Osteocyte (in vitro differentiated cells): ENCODE data around the gene NR1D1. TPM values are rescaled to one million over a fixed set of nuclear protein-coding genes. Genes with fewer than 3 reads are reported as not detected.
A peak's percentile ranks its signal among the peaks of the same experiment; 100 is the strongest.

Experiments
- DNase-seq: peaks from one replicate; pipeline ENCODE4 v3.0.0; 2021; ENCODE audit warnings: mixed read lengths; ENCODE audit not compliant: unreplicated experiment; ENCODE audit errors: extremely low spot score
- H3K27ac Mint-ChIP-seq: one replicate; pipeline ENCODE4 v1.8.0; 2021; ENCODE audit warnings: mild to moderate bottlenecking, mixed read lengths; ENCODE audit not compliant: unreplicated experiment
- H3K27me3 Mint-ChIP-seq: one replicate; pipeline ENCODE4 v1.8.0; 2021; ENCODE audit warnings: mixed read lengths; ENCODE audit not compliant: unreplicated experiment
- H3K36me3 Mint-ChIP-seq: one replicate; pipeline ENCODE4 v1.8.0; 2021; ENCODE audit warnings: mixed read lengths; ENCODE audit not compliant: unreplicated experiment
- H3K4me1 Mint-ChIP-seq: one replicate; pipeline ENCODE4 v1.8.0; 2021; ENCODE audit warnings: mixed read lengths; ENCODE audit not compliant: unreplicated experiment
- H3K4me3 Mint-ChIP-seq: one replicate; pipeline ENCODE4 v1.8.0; 2021; ENCODE audit warnings: mild to moderate bottlenecking, moderate library complexity, mixed read lengths; ENCODE audit not compliant: unreplicated experiment
- H3K9me3 Mint-ChIP-seq: one replicate; pipeline ENCODE4 v1.8.0; 2021; ENCODE audit warnings: mixed read lengths; ENCODE audit not compliant: unreplicated experiment
- CTCF ChIP-seq: fragments of 200-600 bp; sonication (generic); IDR thresholded peaks from 2 replicates; pipeline ENCODE4 v1.5.0; 2021; ENCODE audit warnings: antibody characterized with exemption, mild to moderate bottlenecking, moderate library complexity
- total RNA-seq: library from RNA; stranded (reverse); gene quantifications from 2 replicates; pipeline ENCODE4 v1.2.1, GENCODE V29; 2021

The NR1D1 gene
- total RNA-seq, 1 donor from 2014 or later: 6.9 TPM

GRCh38 chr17:40110026-40110845 lies 9.8 kb upstream of the NR1D1 start:
- Mint-ChIP-seq H3K27me3 (no peaks in the 10 kb centered on the region), H3K9me3 (no peaks in the 10 kb centered on the region), H3K27ac (no peak overlapping the region), H3K4me3 (no peak overlapping the region), H3K4me1 (peaks cover 58% of the 10 kb centered on the region), H3K36me3 (no peaks in the 10 kb centered on the region)
- no peak for TF ChIP-seq CTCF
- DNase-seq: no peak

GRCh38 chr17:40108970-40109824 lies 8.8 kb upstream of the NR1D1 start:
- TF ChIP-seq CTCF: no peak
- Mint-ChIP-seq H3K36me3 (no peaks in the 10 kb centered on the region), H3K27me3 (no peaks in the 10 kb centered on the region), H3K27ac (no peak overlapping the region), H3K4me1 (peaks cover 48% of the 10 kb centered on the region), H3K9me3 (no peaks in the 10 kb centered on the region), H3K4me3 (no peak overlapping the region)
- no peak for DNase-seq

GRCh38 chr17:40107522-40108174 lies 7.3 kb upstream of the NR1D1 start:
- Mint-ChIP-seq H3K4me1 (peaks cover 40% of the 10 kb centered on the region), H3K4me3 (no peak overlapping the region), H3K27me3 (no peaks in the 10 kb centered on the region), H3K9me3 (no peaks in the 10 kb centered on the region), H3K36me3 (no peaks in the 10 kb centered on the region), H3K27ac (peak overlapping the region; percentile 53)
- no peak for TF ChIP-seq CTCF
- no peak for DNase-seq

GRCh38 chr17:40106760-40107521 lies 6.6 kb upstream of the NR1D1 start:
- Mint-ChIP-seq H3K27me3 (no peaks in the 10 kb centered on the region), H3K27ac (no peak overlapping the region), H3K36me3 (no peaks in the 10 kb centered on the region), H3K9me3 (no peaks in the 10 kb centered on the region), H3K4me1 (peaks cover 35% of the 10 kb centered on the region), H3K4me3 (no peak overlapping the region)
- DNase-seq: no peak
- TF ChIP-seq CTCF: no peak
